HL-60 (cell line): ENCODE results near the gene CDH22.

Experiments used
- GABPA ChIP-seq: IDR thresholded peaks from 2 replicates; pipeline ENCODE4 v1.6.1; 2012; ENCODE audit warnings: low read depth
- POLR2AphosphoS5 ChIP-seq: IDR thresholded peaks from 2 replicates; pipeline ENCODE4 v1.6.1; 2012; ENCODE audit warnings: low read depth
- SPI1 ChIP-seq: IDR thresholded peaks from 2 replicates; pipeline ENCODE4 v1.6.1; 2012; ENCODE audit warnings: low read depth, mild to moderate bottlenecking, borderline replicate concordance
- TF ChIP-seq, protein P1 (sequence below): IDR thresholded peaks from one replicate; pipeline ENCODE4 v1.5.1; 2011; ENCODE audit warnings: low read length, control low read depth, inconsistent platforms; ENCODE audit not compliant: insufficient read depth
- TF ChIP-seq, protein P2 (sequence below): IDR thresholded peaks from 2 replicates; pipeline ENCODE4 v1.6.1; 2012; ENCODE audit warnings: low read depth; ENCODE audit not compliant: insufficient replicate concordance

DNA sequence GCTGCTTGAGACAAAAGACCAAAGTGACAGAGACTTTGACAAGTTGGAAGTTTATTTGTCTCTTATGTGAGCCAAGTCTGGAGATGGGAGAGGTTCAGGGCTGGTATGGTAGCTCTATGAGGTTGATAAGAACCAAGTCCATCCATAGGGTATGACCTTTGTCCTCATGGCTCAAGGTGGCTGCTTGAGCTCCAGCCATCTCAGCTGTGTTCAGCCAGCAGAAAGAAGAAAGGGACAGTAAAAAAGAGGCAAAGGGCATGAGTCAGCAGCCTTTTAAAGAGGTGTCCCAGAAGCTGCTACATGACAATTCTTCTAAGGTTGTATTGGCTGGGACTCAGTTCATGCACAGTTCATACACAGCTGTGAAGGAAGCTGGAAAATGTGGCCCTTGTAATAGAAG, 141.2 kb downstream of the CDH22 start:
- TF ChIP-seq, protein P1, sequence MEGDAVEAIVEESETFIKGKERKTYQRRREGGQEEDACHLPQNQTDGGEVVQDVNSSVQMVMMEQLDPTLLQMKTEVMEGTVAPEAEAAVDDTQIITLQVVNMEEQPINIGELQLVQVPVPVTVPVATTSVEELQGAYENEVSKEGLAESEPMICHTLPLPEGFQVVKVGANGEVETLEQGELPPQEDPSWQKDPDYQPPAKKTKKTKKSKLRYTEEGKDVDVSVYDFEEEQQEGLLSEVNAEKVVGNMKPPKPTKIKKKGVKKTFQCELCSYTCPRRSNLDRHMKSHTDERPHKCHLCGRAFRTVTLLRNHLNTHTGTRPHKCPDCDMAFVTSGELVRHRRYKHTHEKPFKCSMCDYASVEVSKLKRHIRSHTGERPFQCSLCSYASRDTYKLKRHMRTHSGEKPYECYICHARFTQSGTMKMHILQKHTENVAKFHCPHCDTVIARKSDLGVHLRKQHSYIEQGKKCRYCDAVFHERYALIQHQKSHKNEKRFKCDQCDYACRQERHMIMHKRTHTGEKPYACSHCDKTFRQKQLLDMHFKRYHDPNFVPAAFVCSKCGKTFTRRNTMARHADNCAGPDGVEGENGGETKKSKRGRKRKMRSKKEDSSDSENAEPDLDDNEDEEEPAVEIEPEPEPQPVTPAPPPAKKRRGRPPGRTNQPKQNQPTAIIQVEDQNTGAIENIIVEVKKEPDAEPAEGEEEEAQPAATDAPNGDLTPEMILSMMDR, result no peak
- TF ChIP-seq POLR2AphosphoS5 (no peak), GABPA (no peak), SPI1 (no peak)
- TF ChIP-seq, protein P2, sequence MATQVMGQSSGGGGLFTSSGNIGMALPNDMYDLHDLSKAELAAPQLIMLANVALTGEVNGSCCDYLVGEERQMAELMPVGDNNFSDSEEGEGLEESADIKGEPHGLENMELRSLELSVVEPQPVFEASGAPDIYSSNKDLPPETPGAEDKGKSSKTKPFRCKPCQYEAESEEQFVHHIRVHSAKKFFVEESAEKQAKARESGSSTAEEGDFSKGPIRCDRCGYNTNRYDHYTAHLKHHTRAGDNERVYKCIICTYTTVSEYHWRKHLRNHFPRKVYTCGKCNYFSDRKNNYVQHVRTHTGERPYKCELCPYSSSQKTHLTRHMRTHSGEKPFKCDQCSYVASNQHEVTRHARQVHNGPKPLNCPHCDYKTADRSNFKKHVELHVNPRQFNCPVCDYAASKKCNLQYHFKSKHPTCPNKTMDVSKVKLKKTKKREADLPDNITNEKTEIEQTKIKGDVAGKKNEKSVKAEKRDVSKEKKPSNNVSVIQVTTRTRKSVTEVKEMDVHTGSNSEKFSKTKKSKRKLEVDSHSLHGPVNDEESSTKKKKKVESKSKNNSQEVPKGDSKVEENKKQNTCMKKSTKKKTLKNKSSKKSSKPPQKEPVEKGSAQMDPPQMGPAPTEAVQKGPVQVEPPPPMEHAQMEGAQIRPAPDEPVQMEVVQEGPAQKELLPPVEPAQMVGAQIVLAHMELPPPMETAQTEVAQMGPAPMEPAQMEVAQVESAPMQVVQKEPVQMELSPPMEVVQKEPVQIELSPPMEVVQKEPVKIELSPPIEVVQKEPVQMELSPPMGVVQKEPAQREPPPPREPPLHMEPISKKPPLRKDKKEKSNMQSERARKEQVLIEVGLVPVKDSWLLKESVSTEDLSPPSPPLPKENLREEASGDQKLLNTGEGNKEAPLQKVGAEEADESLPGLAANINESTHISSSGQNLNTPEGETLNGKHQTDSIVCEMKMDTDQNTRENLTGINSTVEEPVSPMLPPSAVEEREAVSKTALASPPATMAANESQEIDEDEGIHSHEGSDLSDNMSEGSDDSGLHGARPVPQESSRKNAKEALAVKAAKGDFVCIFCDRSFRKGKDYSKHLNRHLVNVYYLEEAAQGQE, result no peak
